Bronchial epithelial cell (primary cell): ENCODE data around the gene ACTL10. TPM values are rescaled to one million over a fixed set of nuclear protein-coding genes. Genes with fewer than 3 reads are reported as not detected.

ENCODE experiments used
- DNase-seq: peaks from one replicate; pipeline ENCODE4 v3.0.0-alpha.2; 2010; ENCODE audit warnings: low read depth
- FAIRE-seq: peaks from 2 replicates; lab custom pipeline; 2011; peaks lifted over from hg19 to GRCh38; lab: Jason Lieb, UNC
- H3K27me3 ChIP-seq: 2 replicates; pipeline ENCODE4 v1.5.1; 2011; ENCODE audit warnings: low read length; ENCODE audit not compliant: control insufficient read depth, insufficient read depth
- H3K36me3 ChIP-seq: 2 replicates; pipeline ENCODE4 v1.5.1; 2011; ENCODE audit warnings: low read length; ENCODE audit not compliant: control insufficient read depth, insufficient read depth
- H3K4me3 ChIP-seq: 2 replicates; pipeline ENCODE4 v1.5.1; 2011; ENCODE audit warnings: mild to moderate bottlenecking, low read depth, low read length, control low read depth
- total RNA-seq: library from RNA; depleted of rRNA; stranded (reverse); fragments of >200 nt; gene quantifications from 2 replicates; pipeline ENCODE4 v1.2.1, GENCODE V29; 2014
- TF ChIP-seq, protein P1 (sequence below): IDR thresholded peaks from 2 replicates; pipeline ENCODE4 v1.5.1; 2011; ENCODE audit warnings: mild to moderate bottlenecking, moderate library complexity, low read length, control low read depth, inconsistent platforms; ENCODE audit not compliant: insufficient read depth, severe bottlenecking

ACTL10 gene
- total RNA-seq, 1 donor from 2014 or later, result 1.6 TPM

DNA sequence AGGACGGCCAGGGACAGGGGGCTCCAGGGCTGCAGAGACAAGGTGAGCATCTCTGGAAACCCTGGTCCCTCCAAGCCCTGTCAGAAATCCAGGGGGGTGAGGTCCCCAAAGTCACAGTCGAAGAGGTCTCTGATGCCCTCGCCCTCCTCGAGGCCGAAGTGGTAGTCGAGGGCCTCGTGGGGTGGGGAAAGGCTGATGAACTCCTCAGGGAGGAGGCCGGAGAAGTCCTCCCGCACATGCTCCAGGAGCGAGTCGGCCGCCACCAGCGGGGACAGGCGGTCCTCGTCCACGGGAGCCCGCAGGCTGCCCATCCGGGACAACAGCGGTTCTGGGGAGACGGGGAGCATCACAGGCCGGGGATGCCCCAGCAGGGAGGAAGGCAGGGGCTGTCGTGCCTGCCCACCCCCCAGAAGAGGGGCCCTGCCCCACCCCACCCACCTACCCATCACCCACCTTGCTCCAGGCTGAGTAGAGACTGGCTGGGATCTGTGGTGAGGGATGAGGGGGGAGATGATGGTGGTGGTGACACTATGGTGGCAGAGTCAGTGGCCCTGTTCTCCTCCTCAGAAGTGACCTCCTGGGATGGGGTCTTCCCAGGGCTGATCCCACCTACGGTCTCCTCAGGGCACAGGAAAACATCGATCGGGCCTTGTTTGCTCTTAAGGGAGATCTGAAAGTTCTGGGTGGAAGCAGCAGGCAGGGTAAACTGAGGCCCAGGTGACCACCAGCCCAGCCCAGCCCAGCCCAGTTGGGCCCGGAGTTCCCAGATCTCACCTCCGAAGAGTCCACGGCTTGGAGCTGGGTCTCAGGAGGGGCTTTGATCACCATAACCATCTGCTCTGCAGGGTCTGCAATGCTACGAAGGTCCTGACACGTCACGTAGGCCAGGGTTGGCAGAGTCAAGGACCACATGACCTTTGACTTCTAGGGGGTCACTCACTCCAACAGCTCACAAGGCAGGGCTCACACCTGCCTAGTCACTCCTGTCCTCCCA, 10.2 kb downstream of the ACTL10 start:
- TF ChIP-seq, protein P1, sequence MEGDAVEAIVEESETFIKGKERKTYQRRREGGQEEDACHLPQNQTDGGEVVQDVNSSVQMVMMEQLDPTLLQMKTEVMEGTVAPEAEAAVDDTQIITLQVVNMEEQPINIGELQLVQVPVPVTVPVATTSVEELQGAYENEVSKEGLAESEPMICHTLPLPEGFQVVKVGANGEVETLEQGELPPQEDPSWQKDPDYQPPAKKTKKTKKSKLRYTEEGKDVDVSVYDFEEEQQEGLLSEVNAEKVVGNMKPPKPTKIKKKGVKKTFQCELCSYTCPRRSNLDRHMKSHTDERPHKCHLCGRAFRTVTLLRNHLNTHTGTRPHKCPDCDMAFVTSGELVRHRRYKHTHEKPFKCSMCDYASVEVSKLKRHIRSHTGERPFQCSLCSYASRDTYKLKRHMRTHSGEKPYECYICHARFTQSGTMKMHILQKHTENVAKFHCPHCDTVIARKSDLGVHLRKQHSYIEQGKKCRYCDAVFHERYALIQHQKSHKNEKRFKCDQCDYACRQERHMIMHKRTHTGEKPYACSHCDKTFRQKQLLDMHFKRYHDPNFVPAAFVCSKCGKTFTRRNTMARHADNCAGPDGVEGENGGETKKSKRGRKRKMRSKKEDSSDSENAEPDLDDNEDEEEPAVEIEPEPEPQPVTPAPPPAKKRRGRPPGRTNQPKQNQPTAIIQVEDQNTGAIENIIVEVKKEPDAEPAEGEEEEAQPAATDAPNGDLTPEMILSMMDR, result no peak
- DNase-seq (no peak), FAIRE-seq (no peak)
- Histone ChIP-seq H3K36me3 (no peaks in the 10 kb centered on the region), H3K4me3 (no peak overlapping the region), H3K27me3 (no peaks in the 10 kb centered on the region)

DNA sequence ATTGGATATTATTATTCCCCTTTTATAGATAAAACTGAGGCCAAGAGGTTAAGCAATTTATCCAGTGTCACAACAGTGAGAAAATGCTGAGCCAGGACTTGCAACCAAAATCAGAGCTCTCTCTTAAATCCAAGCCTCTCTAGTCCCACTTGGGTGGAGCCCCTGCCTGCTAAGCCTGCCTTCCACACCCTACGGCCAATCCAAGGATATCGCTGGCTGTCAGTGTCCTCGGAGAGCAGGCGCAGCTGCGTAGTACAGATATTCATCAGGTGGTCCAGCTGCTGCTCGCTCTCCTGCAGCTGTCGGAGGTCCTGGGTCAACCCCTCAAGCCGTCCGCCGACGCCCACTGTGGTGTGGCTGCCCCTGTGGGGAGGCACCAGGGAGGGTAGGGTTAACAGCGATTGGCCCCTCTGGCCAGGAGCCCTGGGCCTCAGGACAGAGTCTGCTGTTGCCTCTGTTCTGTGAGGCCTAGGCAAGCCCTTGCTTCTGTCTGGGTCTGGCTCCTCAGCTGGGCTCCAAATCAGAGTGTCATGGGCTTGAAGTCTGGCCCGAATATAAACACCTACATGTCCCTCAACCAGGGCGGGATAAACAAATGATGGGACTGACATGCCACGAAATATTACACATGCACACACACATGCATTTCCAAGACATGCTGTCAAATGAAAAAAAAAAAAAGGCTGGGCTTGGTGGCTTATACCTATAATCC, 11.4 kb downstream of the ACTL10 start:
- no peak for DNase-seq
- H3K27me3 ChIP-seq, result no peaks in the 10 kb centered on the region

DNA sequence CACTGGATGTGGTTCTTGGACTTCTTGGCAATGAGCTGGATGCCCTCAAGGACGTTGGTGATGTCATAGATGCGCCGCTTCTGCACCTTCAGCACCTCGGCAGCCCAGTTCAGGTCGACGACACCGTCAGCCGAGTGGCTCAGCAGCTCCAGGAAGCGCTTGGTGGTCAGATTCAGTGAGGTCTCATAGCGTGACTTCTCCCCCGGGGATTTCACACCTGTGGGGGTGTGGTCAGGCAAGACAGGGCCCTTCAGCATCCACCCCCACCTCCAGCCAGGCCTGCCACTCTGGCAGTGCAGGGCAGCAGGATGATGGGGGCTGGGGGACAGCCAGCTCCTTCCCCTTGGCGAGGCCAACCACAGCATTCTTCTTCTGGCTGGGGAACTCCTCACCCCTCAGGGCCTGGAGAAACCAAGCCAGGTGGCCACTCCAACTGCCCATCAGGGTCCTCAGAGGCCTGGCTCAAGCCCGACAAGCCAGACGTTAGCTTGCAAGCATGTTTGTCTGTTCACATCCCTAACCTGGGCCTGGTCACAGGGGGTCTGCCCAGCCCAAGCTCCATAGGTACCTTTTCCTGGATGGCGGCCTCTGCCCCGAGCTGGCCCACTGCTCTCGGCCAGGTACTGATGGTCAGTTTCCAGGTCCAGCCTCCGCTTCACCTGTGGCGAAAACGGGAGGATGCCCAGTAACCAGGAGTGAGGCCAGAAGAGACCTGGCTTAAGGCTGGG, 13.2 kb downstream of the ACTL10 start:
- no peak for FAIRE-seq
- Histone ChIP-seq H3K4me3 (no peak overlapping the region), H3K36me3 (no peaks in the 10 kb centered on the region), H3K27me3 (no peaks in the 10 kb centered on the region)
- no peak for DNase-seq
- TF ChIP-seq, protein P1, result no peak

More for the DNA sequence above, 11.4 kb downstream of the ACTL10 start:
- TF ChIP-seq, protein P1, result no peak
- Histone ChIP-seq H3K36me3 (no peaks in the 10 kb centered on the region), H3K4me3 (no peak overlapping the region)
- no peak for FAIRE-seq

DNA sequence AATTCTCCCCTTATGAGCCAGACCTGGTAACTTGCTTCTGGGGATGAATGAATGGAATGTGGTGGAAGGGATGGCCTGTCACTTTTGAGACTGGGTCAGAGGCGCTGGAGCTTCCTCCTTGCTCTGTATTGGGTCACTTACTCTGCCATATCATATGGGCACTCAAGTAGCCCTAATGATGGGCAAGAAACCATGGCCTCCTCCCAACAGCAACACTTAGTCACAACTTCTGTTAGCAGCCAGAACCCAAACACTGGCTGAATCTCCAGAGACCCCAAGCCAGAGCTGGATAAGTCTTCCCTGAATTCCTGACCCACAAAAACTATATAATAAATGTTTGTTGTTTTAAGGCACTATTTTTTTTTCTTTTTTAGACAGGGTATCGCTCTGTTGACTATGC, 13.9 kb downstream of the ACTL10 start:
- no peak for DNase-seq
- no peaks in the 10 kb centered on the region for H3K36me3 ChIP-seq
- no peak for FAIRE-seq
- no peaks in the 10 kb centered on the region for H3K27me3 ChIP-seq
- TF ChIP-seq, protein P1, result no peak
- H3K4me3 ChIP-seq, result no peak overlapping the region

DNA sequence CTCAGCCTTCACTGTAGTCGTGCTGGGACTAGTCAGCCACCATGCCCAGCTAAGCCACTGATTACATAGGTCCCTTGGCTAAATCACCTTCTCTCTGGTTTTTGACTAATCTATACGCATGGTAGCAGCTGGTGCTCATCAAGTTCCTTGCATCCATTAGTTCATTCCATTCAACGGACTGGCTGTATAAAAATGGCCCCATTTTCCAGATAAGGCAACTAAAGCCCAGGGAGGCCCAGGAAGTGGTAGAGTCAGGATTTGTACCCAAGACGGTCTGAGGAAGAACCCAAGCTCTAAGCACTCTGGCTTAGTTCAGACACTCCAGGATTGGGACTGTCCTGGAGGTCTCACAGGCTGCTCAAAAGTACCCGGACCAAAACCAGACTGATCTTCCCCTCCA, 14.5 kb downstream of the ACTL10 start:
- no peak for FAIRE-seq
- Histone ChIP-seq H3K36me3 (no peaks in the 10 kb centered on the region), H3K4me3 (no peak overlapping the region), H3K27me3 (no peaks in the 10 kb centered on the region)
- DNase-seq, result no peak
- TF ChIP-seq, protein P1, result no peak
